ENCODE data around the gene KCTD17. TPM values are rescaled to one million over a fixed set of nuclear protein-coding genes. Genes with fewer than 3 reads are reported as not detected.

The KCTD17 gene
- total RNA-seq, 2 donors from 2014 or later: 27.7 to 50.6 TPM

DNA sequence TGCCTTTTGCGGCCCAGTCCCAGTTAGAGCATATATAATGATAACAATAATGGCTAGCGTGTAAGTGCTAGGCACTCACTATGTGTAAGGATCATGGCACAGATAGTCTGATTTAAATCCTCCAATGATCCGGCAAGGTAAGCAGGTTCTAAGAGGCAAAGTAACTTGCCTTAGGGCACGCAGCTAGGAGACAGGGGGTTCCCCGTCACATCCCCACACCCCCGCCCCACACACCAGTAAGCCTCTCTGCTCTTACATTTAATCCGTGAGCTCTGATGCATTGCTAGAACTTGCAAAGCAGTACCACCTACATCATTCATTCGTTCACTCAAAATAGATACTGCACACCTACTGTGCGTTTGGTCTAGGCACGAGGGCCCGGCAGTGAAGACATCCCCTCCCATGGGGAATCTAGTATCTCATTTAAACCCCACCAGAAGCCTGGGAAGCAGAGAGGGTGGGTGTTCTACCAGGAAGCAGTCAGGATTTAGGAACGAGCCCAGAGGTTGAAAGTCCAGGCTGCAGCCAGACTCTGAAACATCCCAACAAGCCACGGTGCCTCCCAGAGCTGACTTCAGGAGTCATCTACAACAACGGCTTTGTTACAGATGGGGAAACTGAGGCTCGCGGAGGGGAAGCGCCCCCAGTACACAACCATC is 37.3 kb downstream of the KCTD17 start:
- intact Hi-C loops (cut with DNase I): no loop called here

DNA sequence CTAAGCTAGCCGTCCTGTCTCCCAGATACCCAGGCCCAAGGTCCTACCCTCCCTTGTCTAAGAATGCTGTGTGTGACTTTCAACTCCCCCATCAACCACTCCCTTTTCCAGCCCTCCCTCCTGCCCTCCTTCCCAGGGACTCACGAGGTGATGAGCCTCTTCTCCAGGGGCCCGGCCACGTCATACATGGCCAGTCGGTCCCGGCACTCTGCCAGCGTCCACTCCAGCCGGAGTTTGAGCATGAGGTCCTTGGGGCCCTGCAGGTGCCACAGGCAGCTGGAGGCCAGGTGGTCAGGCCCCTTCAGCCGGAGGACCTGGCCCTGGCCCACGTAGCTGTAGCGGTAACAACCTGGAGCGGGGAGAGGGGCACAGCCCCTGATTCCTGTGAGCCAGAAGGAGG is 37.9 kb downstream of the KCTD17 start:
- intact Hi-C loops (cut with DNase I): no loop called here
- no peak for DNase-seq

More for the DNA sequence above, 37.3 kb downstream of the KCTD17 start:
- DNase-seq: no peak
- ATAC-seq: no peak

DNA sequence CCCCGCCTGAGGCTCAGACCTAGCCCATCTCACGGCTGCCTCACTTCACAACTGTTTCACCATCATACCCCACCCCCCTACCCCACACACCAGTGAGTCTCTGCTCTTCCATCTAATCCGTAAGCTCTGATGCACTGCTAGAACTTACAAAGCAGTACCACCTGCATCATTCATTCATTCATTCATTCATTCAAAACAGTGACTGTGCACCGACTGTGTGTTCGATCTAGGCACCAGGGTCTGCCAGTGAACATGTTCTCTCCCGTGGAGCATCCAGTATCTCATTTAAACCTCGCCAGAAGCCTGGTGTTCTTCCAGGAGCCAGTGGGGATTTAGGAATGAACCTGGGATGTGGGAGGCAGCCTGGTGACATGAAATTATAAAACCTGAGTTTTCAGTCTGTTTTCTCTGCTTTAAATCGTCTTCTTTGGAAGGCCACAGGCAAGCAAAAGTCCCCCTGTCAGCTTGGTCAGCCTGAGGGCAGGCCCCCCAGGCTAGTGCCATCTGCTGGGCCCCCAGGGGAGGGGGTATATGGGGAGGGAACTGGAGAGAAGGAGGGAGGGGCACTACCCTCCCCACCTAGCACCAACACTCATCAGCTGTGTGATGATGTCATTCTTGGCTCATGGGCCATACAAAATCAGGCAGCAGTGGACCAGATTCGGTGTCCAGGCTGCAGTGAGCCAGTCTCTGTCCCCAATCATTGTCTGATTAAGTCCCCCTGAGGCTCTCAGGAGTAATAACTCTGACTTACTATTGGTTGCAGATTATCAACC is 39.6 kb downstream of the KCTD17 start:
- intact Hi-C loops (cut with DNase I): no loop called here

More for the DNA sequence above, 37.9 kb downstream of the KCTD17 start:
- no peak for ATAC-seq

DNA sequence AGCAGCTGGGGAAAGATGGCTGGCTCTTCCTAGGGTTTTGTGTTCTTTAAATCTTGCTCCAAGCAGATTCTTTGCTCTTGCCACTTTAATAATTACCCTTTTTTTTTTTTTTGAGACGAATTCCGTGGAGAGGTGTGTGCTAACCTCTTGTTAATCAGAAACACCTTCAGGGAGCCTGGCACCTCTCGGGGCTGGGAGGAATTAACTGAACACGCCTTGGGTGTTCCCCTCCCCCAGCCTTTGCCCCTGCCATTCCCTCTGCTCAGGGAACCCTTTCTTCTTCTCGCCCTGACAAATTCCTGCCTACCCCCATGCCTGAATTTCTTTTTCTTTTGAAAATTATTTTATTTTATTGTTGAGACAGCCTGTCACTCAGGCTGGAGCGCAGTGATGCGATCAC is 40.5 kb downstream of the KCTD17 start:
- intact Hi-C loops (cut with DNase I): no loop called here
- ATAC-seq: peak in 1 of 2 donors; percentile 37

More for the DNA sequence above, 39.6 kb downstream of the KCTD17 start:
- DNase-seq (no peak), ATAC-seq (peak in 1 of 2 donors; percentile 55)

DNA sequence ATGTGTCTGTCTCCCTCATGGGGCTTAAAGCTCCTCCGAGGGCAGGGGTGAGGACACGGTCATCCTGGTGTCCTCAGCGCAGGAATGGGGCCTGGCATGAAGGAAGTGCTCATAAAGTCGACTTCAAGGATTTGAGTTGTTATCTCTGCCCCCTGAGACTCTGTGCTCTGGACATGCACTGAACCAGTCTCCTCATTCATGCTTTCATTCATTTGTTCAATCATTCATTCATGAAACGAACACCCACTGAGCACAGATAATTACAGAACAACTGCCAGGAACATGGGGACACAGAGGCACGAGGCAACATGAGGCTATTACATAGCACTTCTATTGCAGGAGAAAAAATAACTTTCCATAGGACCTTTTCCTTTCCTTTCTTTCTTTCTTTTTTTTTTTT is 41.5 kb downstream of the KCTD17 start:
- ATAC-seq (no peak), DNase-seq (no peak)
- intact Hi-C loops (cut with DNase I): no loop called here

More for the DNA sequence above, 40.5 kb downstream of the KCTD17 start:
- no peak for DNase-seq

DNA sequence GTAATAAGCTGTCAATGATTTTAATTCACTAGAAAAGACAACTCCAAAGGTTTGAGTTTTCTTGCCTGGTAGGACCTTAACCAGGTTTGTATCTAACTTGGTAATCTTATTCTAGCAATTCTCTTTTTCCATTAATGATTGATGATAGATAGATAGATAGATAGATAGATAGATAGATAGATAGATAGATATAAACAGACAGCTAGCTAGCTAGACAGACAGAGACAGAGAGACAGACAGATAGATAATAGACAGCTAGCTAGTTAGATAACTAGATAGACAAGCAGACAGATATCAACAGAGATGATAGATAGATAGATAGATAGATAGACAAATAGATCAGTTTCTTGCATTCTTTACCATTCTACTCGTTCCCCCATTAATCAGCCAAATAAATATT is 42.7 kb downstream of the KCTD17 start:
- intact Hi-C loops (cut with DNase I): no loop called here
- ATAC-seq: no peak
- no peak for DNase-seq

DNA sequence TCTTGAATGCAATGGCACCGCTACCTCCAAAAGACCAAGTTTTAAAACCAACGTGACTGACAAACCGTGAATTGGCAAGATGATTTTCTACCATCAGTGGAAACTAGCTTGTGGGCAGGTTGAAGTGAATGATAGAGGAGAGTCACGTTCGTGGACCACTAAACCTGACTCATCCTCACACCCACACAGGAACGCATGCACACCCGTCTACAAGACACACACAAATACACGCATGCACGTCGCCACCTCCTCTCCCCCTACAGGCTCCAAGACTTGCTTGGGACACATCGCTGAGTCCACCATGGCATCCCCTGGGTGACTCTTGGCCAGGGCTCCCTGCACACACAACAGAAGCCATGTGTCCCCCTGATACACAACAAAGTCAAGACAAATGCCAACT is 43.6 kb downstream of the KCTD17 start:
- intact Hi-C loops (cut with DNase I): no loop called here
- DNase-seq (no peak), ATAC-seq (no peak)

DNA sequence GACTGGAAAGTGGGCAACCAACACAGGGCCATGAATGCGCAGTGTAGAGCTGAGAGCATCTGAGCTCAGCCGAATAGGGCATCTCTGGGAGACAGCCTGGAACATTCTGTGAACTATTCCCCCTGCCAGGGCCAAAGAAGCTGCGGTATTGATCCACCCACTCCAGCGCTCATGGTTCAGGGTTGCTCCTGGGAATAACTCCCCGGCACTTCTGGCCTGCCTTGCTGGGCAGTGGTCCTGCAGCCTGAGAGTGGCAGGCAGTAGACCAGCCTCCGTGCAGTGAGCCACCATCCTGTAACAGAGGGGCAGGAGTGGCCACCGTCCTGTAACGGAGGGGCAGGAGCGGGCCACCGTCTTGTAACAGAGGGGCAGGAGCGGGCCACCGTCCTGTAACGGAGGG is 45.8 kb downstream of the KCTD17 start:
- no peak for DNase-seq
- intact Hi-C loops (cut with DNase I): no loop called here
- ATAC-seq: no peak

DNA sequence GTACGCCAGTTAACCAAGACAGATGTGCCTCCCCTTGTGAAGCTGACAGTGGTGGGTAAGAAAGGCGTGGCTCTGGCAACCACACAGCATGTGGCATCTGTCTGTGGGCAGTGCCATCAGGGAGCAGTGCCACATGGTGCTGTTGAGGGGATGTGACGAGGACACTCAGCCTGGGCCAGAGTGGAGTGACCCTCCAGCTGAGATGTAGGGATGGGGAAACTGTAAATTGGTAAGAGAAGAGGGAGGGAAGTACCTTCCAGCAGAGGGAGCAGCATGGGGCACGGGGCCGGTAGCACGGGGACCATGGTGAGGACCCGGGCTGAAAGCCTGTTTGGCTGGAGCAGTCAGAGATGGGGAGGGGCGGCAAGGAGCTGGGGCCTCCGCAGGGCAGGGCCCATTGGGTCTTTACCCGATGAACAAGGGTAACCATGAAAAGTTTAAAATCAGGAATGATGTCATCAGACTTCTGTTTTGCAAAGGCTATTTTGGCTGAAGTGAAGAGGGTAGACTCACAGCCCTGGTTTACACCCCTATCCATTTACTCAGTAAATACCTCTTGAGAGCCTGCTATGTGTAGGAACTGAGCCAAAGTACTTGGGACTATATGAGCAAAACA is 47.5 kb downstream of the KCTD17 start:
- DNase-seq: no peak
- intact Hi-C loops (cut with DNase I): no loop called here
- no peak for ATAC-seq

DNA sequence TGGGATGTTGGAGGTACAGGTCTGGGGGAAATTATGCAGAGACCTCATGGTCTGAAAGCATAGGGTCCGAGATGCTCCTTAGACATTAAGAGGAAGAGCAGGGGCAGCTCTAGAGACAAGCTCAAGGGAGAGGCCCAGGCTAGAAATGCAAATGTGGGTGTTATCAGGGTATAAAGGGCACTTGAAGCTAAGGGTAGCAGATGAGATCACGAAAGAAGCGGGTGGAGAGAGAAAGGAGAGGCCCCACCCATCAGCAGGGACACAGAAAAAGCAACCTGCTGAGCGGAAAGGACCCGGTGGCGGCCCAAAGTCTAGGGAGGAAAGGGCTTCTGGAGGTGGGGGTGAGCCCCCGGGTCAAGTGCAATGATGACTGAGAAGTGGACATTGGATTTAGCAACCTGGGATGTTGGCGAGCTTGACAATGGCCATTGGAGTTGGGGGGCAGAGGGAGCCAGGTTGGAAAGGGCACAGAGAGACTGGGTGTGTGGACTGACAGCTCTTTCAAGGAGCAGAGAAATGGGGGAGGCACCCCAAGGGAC is 49.1 kb downstream of the KCTD17 start:
- intact Hi-C loops (cut with DNase I): no loop called here
- ATAC-seq: no peak
- no peak for DNase-seq

DNA sequence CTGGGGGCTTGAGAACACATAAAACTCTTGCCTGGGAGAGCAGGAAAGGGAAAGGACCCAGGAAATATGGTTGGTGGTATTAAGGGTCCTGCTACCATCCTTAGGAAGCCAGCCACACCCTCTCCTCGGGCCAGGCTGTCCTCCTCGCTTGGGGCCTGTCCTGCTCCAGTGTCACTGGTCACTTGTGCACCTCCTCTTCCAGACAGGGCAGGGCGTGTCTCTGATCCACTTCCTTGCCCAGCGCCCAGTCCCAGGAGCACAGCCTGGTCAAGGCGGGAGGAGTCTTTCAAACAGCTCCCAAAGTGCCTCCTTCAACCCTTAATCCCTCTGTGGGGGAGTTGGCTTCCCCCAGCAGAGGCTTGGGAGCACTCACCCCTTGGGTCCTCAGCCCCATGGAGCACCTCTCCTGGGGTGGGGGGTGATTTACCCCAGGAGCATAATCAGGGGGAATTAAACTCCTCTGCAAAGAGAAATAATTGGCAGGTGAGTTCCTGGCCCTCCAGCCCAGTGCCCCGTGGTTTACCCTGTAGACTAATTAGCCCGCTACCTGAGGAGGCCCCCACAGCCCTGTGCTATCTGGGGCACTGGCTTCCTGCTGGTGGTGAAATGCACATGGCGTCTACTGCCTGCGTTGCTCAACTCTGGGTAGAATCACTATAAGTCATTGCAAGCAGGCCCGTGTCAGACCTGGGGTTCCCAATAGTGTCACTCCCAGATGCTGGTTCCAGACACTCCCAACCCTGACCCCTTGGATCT is 49.9 kb downstream of the KCTD17 start:
- ATAC-seq: no peak
- intact Hi-C loops (cut with DNase I): no loop called here
- DNase-seq: no peak

DNA sequence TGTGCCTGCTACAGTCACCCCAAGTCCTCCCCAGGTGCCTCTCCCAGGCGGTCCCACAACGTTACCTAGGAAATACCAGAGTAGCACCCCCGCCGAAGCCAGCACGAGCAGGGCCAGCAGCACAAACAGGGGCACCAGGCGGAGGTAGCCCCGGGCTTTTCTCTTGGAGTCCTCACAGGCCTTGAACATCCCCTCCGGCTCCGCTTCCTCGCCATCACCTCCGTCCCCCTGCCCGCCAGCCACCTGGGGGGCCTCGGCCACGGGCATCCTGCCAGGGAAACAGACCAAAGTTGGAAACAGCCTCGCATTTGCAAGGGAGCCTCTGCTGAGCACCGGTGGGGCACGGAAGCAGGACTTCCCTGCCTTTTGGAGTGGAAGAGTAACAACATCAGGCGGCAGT is 51.6 kb downstream of the KCTD17 start:
- ATAC-seq (no peak), DNase-seq (no peak)
- intact Hi-C loops (cut with DNase I): no loop called here

DNA sequence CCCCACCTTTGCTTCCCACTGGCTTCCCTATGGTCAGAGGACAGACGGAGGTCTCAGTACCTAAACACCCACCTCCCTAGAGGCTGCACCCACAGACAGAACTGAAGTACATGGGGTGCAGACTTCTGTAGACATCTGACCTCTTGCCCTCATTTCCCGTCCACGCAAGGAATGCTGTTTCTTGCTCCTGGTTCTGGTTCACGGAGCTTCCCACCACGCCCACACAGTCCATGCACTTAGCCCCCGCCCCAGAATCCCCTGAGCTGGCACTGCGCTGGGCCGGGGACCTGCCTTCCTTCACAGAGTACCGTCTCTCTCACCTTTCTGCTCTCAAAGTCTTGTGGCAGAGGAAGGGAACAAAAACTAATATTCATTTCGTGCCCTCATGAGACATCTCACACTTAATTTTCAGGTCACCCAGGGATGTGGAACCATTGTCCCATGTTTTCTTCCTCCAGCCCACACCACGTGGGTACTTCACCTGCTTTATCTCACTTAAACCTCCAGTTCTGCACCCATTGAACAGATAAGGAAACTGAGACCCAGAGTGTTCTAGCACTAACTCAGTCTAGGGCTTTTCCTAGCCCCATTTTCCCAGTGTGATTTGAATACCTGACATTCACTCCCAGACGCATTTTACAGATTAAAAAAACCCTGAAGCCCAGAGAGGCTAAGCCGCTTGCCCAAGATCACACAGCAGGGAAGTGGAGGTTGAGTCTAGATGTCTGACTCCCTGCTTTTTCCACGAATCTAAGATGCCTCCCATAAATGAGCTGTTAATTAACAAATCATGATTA is 52.3 kb downstream of the KCTD17 start:
- DNase-seq: no peak
- intact Hi-C loops (cut with DNase I): no loop called here
- no peak for ATAC-seq

DNA sequence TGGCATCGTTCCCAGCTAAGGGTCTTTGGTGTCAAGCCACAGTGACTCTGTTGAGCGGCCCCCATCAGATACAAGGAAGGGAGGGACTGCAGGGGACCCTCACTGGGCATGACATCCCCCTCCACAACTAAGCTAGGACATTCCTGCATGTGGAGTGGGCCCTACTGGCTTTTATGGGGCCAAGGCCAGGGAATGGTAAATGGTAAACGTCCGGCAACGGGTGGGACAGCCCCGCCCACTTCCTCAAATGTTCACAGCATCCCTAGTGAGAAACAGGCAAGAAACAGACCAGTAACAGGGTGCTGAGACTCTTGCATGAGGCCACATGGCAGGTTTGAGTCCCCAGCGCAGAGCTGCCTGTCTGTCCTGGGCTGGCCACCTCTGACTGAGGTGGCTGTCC is 53.6 kb downstream of the KCTD17 start:
- ATAC-seq (no peak), DNase-seq (no peak)
- intact Hi-C loops (cut with DNase I): no loop called here

DNA sequence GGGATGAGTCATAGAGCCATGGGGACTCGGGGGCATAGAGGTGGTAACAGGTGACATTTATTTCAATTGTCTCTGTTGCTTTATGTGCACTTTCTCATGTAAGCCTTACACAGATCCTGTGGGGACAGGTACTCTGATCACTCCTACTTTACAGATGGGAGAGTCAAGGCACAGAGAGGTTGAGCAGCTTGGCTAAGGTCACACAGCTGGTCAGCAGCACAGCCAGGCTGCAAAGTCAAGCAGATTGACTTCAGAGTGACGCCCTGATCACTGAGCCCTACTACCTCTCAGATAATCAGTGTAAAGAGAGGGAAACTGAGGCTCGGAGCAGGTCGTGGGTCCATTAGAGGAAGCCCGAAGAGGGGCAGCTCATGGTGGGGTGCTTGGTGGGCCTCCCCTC is 54.4 kb downstream of the KCTD17 start:
- no peak for DNase-seq
- intact Hi-C loops (cut with DNase I): no loop called here
- no peak for ATAC-seq

DNA sequence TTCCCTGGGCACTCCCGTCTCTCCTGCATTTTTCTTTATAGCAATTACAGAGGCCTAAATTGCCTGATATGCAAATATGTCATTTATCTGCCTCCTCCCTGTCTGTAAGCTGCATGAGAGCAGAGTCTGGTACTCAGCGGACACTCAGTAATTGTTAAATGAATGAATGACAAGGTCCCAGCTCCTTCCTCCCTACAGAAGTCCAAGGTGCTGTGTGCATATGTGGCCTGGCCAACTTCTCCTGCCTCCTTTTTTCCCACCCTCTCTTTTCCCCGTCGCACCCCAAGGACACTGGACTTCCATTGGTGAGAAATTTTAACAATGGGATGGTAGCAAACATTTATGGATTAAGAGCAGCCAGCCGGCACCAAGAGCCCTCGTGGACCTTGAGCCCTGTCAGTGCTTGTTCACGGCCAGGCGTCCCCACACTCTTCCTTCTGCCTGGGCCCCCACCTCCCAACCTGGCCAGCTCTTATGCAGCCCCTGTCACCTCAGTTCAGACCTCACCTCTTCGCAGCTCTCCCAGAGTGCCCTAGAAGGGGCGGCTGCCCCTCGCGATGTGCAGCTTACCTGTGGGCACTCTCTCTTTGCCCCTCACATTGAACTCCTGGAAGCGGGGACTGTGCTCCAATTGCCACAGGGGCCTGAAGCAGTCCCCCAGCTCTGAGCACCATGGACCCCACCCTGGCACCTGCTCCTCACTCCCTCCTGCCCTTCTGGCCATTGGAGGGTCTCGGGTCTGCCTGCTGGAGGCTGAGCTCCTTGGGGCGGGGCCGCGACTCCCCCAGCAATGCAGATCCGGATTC is 56.5 kb downstream of the KCTD17 start:
- intact Hi-C loops (cut with DNase I): no loop called here
- no peak for DNase-seq
- ATAC-seq: no peak

DNA sequence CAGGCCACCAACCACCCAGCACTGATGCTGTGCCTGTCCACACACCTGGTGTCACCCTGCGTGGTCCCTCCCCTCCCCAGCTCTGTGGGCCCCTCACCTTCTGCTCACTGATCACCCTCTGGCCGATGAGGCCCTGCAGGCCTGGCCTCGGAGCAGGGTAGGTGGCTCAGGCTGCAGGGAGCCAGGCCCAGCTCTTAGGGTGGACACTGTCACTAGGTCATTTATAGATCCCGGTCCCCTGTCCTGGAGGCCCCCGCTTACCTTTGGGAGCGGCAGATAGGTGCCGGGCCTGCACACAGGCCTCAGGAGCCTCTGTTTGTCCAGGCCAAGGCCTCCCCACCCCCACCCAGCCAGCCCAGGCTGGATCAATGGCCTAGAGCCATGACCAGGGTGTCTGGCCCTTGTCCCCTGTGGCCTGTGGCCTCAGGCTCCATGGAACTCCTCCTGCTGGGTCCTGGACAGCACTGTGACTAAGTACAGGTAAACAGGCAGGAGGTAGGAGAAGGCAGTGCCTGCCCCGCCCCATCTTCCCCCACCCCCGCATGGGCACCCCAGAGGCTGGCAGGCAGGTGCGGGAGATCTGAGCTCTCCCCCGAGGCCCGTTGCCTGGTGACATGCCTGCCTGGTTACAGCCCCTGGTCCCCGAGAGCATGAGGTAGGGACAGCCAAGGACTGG is 57.8 kb downstream of the KCTD17 start, which contains the start of gene TMPRSS6:
TMPRSS6 (minus strand) TSS at position 472 of the 676 bp plus-strand sequence. CDS start 6,296 bp downstream, outside the sequence.
- ATAC-seq: no peak

More for the DNA sequence above, 57.8 kb downstream of the KCTD17 start, which contains the start of gene TMPRSS6:
- intact Hi-C loops (cut with DNase I): no loop called here
- DNase-seq: no peak
